Liver (tissue), 3 donors: ENCODE results near the gene FKBP5.

Source experiments
- EGR1 ChIP-seq, 2 donors: IDR thresholded peaks; 2 replicates each; pipeline ENCODE4 v1.6.1; 2016 to 2018; ENCODE audit warnings: antibody characterized with exemption in 2 of 2, low read depth in 2 of 2
- HNF4A ChIP-seq, 2 donors: conservative IDR thresholded peaks; 2 replicates each; pipeline ENCODE4 v1.6.1; 2016; ENCODE audit warnings: antibody characterized with exemption in 2 of 2, mild to moderate bottlenecking in 2 of 2
- TF ChIP-seq, protein P1 (sequence below): fragments of 150-350 bp; IDR thresholded peaks from 2 replicates; pipeline ENCODE4 v1.5.1; 2017; ENCODE audit warnings: improper control_type of control experiment, low read depth, low read length; ENCODE audit not compliant: missing input control
- donor health status: healthy.
- donor health status: healthy.

DNA sequence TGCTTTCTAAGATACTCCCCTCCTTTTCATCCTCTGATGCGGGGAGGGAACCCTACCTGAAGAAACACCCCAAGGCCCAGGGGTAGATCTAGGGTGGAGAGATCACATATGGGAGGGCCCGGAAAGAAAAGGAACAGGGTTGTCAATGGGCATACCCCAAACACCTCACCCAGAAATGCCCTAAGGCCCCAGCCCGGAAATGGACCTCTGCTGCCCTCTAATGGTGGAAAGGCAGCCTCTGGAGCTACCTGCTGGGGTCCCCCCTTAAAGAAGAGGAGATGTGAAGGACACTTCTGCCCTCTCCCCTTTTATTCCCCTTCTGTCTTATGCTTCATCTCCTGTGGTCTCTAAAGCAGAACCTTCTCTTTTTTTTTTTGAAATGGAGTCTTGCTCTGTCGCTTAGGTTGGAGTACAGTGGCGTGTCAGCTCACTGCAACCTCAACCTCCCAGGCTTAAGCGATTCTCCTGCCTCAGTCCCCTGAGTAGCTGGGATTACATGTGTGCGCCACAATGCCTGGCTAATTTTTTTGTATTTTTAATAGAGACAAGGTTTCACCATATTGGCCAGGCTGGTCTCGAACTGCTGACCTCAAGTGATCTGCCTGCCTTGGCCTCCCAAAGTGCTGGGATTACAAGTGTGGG lies 47.7 kb upstream of the FKBP5 start:
- TF ChIP-seq EGR1 (IDR thresholded peaks at IDR 0.05; ENCODE audit: low read depth in 2 of 2), result no peak
- TF ChIP-seq, protein P1, sequence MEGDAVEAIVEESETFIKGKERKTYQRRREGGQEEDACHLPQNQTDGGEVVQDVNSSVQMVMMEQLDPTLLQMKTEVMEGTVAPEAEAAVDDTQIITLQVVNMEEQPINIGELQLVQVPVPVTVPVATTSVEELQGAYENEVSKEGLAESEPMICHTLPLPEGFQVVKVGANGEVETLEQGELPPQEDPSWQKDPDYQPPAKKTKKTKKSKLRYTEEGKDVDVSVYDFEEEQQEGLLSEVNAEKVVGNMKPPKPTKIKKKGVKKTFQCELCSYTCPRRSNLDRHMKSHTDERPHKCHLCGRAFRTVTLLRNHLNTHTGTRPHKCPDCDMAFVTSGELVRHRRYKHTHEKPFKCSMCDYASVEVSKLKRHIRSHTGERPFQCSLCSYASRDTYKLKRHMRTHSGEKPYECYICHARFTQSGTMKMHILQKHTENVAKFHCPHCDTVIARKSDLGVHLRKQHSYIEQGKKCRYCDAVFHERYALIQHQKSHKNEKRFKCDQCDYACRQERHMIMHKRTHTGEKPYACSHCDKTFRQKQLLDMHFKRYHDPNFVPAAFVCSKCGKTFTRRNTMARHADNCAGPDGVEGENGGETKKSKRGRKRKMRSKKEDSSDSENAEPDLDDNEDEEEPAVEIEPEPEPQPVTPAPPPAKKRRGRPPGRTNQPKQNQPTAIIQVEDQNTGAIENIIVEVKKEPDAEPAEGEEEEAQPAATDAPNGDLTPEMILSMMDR, result peak; percentile 90
- no peak for TF ChIP-seq HNF4A (conservative IDR thresholded peaks at IDR 0.05)
